HG02852 (cell line): Measurements from ENCODE around the gene RTP1.
A peak's percentile ranks its signal among the peaks of the same experiment; 100 is the strongest.
"Not testable (repeated sequence)": the region's sequence is repeated elsewhere in the genome, so short reads cannot be mapped to it uniquely, and the experiment has no call there.

Experiments
- ATAC-seq: cut with Tn5 transposase; IDR thresholded peaks from one replicate; pipeline ENCODE4 v1.9.1; 2021; ENCODE audit warnings: mild to moderate bottlenecking, moderate library complexity; ENCODE audit not compliant: unreplicated experiment

The RTP1 gene

GRCh38 chr3:187196573-187197334, 532 bp upstream of the RTP1 start:
- ATAC-seq, result no peak

DNA sequence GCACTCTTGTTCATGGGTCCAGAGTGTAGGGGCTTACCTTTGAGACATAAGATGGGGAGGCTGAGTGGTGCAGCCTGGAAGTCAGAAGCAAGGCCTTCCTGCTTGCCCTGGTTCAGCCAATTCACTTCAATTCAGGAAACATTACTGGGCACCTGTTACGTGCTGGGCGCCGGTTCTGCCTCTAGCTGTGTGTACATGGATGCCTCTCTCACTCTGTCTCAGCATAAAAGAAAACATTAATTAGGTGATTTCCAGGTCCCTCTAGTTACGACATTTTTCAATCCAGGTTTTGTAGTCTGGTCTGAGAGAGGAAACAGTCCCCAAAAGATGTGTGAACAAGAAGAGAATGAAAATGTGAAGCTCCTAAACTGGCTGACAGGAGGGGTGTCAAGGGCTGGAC, 1.2 kb downstream of the RTP1 start:
- ATAC-seq, result peak; percentile 76

GRCh38 chr3:187199463-187200050, 2.3 kb downstream of the RTP1 start:
- not testable (repeated sequence) for ATAC-seq

DNA sequence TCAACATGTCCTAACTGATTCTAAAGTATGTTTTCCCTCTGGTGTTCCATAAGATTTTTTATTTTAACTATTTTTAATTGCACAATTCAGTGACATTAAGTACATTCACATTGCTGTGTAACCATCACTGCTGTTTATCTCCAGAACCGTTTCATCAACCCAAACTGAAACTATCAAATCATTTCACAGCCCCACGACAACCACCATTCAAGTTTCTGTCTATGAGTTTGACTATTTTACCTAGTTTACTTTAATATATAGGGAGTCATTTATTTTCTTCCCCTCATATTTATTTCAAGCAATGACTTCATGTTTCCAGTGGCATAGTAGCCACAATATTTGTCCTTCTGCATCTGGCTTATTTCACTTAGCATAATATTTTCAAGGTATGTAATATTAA, 8.4 kb downstream of the RTP1 start:
- ATAC-seq, result no peak

DNA sequence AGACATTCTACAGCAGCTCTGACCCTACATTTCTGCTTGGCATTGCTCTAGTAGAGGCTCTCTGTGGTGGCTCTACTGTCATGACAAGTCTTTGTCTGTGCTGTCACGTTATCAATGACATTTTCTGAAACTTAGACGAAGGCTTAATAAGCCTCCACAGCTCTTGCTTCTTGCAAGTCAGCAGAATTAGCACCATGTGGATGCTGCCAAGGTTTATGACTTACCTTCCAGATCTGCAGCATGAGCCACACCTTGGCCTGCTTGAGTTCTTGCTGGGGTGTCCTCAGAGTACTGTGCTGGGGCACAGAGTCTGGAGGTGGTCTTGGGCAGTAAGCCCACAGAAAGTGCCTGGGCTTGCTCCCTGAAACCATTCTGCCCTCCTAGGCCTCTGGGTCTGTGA, 9.8 kb downstream of the RTP1 start:
- no peak for ATAC-seq

GRCh38 chr3:187207624-187208023, 10.3 kb downstream of the RTP1 start:
- no peak for ATAC-seq

- no peak for ATAC-seq
Measured at GRCh38 chr3:187208159-187208558, 10.9 kb downstream of the RTP1 start.

DNA sequence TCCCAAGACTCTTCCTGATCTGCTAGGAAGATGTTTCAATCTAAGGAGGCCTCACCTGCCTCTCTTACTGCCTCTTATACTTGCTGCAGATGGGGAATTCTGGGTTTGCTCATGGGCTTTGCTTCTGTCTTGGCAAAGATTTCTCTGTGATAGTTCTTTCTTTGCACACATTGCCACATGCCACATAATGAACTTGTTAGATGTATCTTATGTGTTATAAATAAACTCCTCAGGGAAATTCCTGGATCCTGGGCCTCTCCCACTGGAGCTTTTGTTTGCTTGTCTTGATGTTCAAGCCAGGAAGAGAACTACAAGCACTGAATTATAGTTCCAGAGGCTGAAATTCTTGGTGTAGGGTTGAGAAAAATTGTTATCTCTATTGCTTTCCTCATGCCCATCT, 12.2 kb downstream of the RTP1 start:
- no peak for ATAC-seq

DNA sequence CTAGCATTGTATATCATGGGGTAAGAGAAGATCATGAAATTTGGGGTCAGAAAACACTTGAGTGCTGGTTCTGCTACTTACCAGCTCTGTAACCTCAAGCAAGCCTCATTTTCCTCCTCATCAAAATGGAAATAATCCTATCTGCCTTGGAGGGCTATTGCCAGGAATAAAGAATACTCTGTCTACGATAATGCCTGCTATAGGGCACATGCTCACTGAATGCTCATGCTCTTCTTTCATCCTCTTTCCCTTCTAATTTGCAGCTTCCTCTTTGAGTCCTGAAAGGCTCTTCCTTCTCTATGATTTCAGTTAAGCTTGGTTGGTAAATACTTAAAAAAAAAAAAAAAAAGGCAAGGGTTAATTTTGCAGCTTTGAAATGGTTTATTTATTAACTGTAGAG, 12.8 kb downstream of the RTP1 start:
- ATAC-seq, result no peak

- ATAC-seq, result no peak
Measured at GRCh38 chr3:187210545-187211327, 13.4 kb downstream of the RTP1 start.

DNA sequence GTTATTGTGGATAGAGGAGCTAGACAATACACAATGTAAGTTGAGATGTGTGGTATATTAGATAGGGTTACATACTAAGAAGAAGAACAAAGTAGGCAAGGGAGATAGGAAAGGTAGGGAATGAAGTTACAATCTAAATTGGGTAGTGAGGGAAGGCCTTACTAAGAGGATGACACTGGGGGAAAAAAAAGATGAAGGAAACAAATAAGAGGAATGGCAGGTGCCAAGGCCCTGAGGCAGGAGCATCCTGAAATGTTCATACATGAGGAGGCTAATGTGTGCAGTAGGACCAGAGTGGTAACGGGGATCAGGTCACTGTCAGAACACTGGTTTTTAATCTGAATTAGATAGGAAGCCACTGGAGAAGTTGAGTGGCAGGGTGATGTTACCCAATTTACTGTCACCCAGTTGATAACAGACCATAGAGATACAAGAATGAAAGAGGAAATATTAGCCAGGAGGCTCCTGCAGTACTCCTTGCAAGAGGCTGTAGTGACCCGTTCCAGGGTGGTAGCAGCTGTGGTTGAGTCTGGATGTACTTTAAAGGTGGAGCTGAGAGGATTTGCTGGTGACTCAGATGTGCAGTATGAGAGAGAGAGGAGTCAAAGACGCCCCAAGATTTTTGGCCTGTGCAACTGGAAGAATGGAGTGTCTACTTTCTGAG, 14.4 kb downstream of the RTP1 start:
- no peak for ATAC-seq

DNA sequence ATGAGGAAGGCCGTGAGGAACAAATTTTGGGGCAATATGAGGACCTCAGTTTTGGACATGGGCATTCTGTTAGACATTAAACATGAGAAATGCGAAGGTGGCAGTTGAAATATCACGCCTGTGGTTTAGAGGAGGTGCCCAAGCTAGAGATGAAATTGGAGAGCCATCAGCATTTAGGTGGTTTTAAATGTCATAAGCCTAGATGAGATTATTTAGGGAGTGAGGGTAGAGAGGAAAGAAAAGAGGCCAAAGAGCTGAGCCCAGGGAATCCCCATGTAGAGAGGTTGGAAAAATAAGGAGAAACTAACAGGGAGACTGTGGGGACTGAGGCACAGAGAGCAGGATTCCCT, 14.9 kb downstream of the RTP1 start:
- no peak for ATAC-seq

DNA sequence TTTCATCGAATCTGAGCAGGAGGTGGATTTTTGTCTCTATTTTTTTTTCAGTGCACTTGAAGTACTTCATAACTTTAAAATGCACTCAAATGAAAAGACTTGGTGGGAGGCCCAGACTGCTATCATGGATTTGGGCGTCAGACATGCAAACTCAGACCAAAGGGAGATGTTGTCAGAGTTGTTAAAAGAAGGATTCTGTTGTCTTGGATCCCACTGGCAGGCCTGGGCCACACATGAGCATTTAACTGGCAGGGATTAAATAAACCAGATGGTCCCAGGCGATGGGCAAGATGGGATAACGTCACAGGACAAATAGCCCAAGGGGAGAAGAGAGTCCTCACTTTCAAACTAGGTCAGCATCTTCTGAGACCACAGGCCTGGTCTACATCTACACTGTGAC, 15.4 kb downstream of the RTP1 start:
- ATAC-seq, result no peak

- no peak for ATAC-seq
Measured at GRCh38 chr3:187213616-187214015, 16.3 kb downstream of the RTP1 start.

- no peak for ATAC-seq
Measured at GRCh38 chr3:187215460-187215859, 18.2 kb downstream of the RTP1 start.

GRCh38 chr3:187222801-187223200, 25.5 kb downstream of the RTP1 start:
- ATAC-seq, result no peak

- no peak for ATAC-seq
Measured at GRCh38 chr3:187223799-187224198, 26.5 kb downstream of the RTP1 start.

- no peak for ATAC-seq
Measured at GRCh38 chr3:187227658-187228258, 30.5 kb downstream of the RTP1 start.

DNA sequence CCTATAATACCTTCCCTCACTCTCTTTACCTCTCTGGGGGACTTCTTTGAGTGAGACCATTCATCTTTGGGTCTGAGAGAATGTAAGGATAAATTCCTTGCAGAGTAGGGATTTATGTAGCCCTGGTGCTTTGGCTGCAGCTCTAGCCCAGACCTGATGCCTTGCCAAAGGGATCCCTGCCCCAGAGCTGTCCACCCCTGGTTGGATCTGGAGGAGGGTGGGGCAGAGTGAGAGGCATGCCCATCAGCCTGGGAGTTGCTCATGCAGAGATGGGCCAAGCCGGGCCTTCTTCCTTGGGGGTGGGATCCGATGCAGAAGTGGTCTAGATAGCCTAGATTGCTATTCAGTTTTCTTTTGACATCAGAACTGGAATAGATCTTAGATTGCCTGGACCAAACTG, 31.5 kb downstream of the RTP1 start:
- no peak for ATAC-seq

- ATAC-seq, result no peak
Measured at GRCh38 chr3:187230011-187230410, 32.7 kb downstream of the RTP1 start.

- ATAC-seq, result no peak
Measured at GRCh38 chr3:187236962-187237361, 39.7 kb downstream of the RTP1 start.
